HCT116 (cell line): ENCODE data around the gene MOK. TPM values are rescaled to one million over a fixed set of nuclear protein-coding genes. Genes with fewer than 3 reads are reported as not detected.

Source experiments
- ATAC-seq: fragments of 200-7000 bp; cut with Tn5 transposase; 2 replicates; pipeline ENCODE4 v1.9.1; 2020; ENCODE audit warnings: mild to moderate bottlenecking, moderate library complexity
- BruUV-seq: library from RNA; stranded (reverse); fragments of 400-500 nt; replicated peaks from 2 replicates; lab custom pipeline; 2021; lab: Mats Ljungman, UMichigan
- CTCF ChIA-PET: fragments of 300-600 bp; sonication (Branson Sonifier 250); formaldehyde crosslinking; loops from one replicate; lab custom pipeline; 2021; ENCODE audit warnings: antibody characterized with exemption; lab: Charles Lee
- POLR2A ChIA-PET: fragments of 300-600, 350-600 bp; sonication (Branson Sonifier 250); formaldehyde crosslinking; loops from one replicate; lab custom pipeline; 2021; ENCODE audit warnings: antibody characterized with exemption; lab: Charles Lee
- RAD21 ChIA-PET, 2 experiments: fragments of 300-600 bp; sonication (Branson Sonifier 250); formaldehyde crosslinking; loops; one replicate each; lab custom pipeline; 2023; ENCODE audit warnings: low total read pairs in 2 of 2; ENCODE audit not compliant: uncharacterized antibody in 2 of 2, unreplicated experiment in 2 of 2, low non-redundant PET in 1 of 2; lab: Charles Lee
- DNase-seq: peaks from one replicate; pipeline ENCODE4 v3.0.0-alpha.2; 2010; ENCODE audit warnings: low read depth, low spot score
- H2AFZ ChIP-seq: fragments of 200-600 bp; shearing (Covaris generic), sonication (generic); 2 replicates; pipeline ENCODE4 v1.6.1; 2017; ENCODE audit warnings: low read depth, mixed run types, mixed read lengths, antibody characterized with exemption, low read length; ENCODE audit not compliant: poor library complexity, severe bottlenecking
- H3K27ac ChIP-seq: 2 replicates; pipeline ENCODE4 v1.5.1; 2012; ENCODE audit warnings: low read depth, low read length
- H3K27me3 ChIP-seq: fragments of 200-600 bp; sonication (generic); 2 replicates; pipeline ENCODE4 v1.6.1; 2016; ENCODE audit warnings: mixed run types, low read length, mixed read lengths; ENCODE audit not compliant: insufficient read depth
- H3K36me3 ChIP-seq, 2 experiments: fragments of 200-500 bp in 1 of 2; fragments of 200-600 bp in 1 of 2; sonication (Bioruptor generic) in 1 of 2; sonication (generic) in 1 of 2; 2 replicates each; pipeline versions ENCODE4 v1.5.1 to v1.6.1; 2014 to 2016; ENCODE audit warnings: low read length in 2 of 2, inconsistent platforms in 1 of 2, mixed read lengths in 1 of 2, mixed run types in 1 of 2; ENCODE audit not compliant: insufficient read depth in 2 of 2, control insufficient read depth in 1 of 2
- H3K4me1 ChIP-seq, 2 experiments: fragments of 200-600 bp in 1 of 2; sonication (generic) in 1 of 2; 2 replicates each; pipeline versions ENCODE4 v1.5.1 to v1.6.1; 2012 to 2017; ENCODE audit warnings: low read length in 2 of 2, inconsistent platforms in 1 of 2, mild to moderate bottlenecking in 1 of 2, mixed read lengths in 1 of 2, mixed run types in 1 of 2, moderate library complexity in 1 of 2; ENCODE audit not compliant: insufficient read depth in 2 of 2, control insufficient read depth in 1 of 2
- H3K4me2 ChIP-seq: fragments of 200-600 bp; sonication (generic); 2 replicates; pipeline ENCODE4 v1.6.1; 2017; ENCODE audit warnings: mixed run types, low read length, mixed read lengths
- H3K4me3 ChIP-seq, 2 experiments: fragments of 200-600 bp in 1 of 2; sonication (generic) in 1 of 2; replicated peaks in 1 of 2; 2 replicates each; pipeline ENCODE4 v1.5.1; 2011 to 2016; ENCODE audit warnings: low read length in 2 of 2, control low read depth in 1 of 2, low read depth in 1 of 2, mild to moderate bottlenecking in 1 of 2, mixed read lengths in 1 of 2, mixed run types in 1 of 2
- H3K79me2 ChIP-seq: fragments of 200-600 bp; sonication (generic); 2 replicates; pipeline ENCODE4 v1.6.1; 2017; ENCODE audit warnings: mild to moderate bottlenecking, mixed run types, low read length, moderate library complexity, mixed read lengths; ENCODE audit not compliant: insufficient read depth
- H3K9ac ChIP-seq: fragments of 200-600 bp; sonication (generic); 2 replicates; pipeline ENCODE4 v1.6.1; 2016; ENCODE audit warnings: low read length, mixed read lengths
- H3K9me2 ChIP-seq: fragments of 200-600 bp; sonication (generic), shearing (Covaris generic); 2 replicates; pipeline ENCODE4 v1.6.1; 2017; ENCODE audit warnings: mixed run types, mild to moderate bottlenecking, moderate library complexity; ENCODE audit not compliant: insufficient read depth
- H3K9me3 ChIP-seq, 2 experiments: fragments of 200-500 bp in 1 of 2; fragments of 200-600 bp in 1 of 2; sonication (Bioruptor generic) in 1 of 2; sonication (generic) in 1 of 2; 2 replicates each; pipeline ENCODE4 v1.6.1; 2014 to 2017; ENCODE audit warnings: low read length in 2 of 2, mixed read lengths in 2 of 2, inconsistent platforms in 1 of 2, low read depth in 1 of 2, mild to moderate bottlenecking in 1 of 2, mixed run types in 1 of 2, moderate library complexity in 1 of 2; ENCODE audit not compliant: control insufficient read depth in 1 of 2, insufficient read depth in 1 of 2
- H4K20me1 ChIP-seq: fragments of 200-600 bp; sonication (generic), shearing (Covaris generic); 2 replicates; pipeline ENCODE4 v1.6.1; 2017; ENCODE audit warnings: mixed run types, mild to moderate bottlenecking, moderate library complexity; ENCODE audit not compliant: insufficient read depth
- CBX3 ChIP-seq: IDR thresholded peaks from 2 replicates; pipeline ENCODE4 v1.6.1; 2012; ENCODE audit warnings: low read depth
- CEBPB ChIP-seq: IDR thresholded peaks from 2 replicates; pipeline ENCODE4 v1.6.1; 2012; ENCODE audit warnings: low read depth
- JUND ChIP-seq: IDR thresholded peaks from 2 replicates; pipeline ENCODE4 v1.6.1; 2012
- POLR2A ChIP-seq: IDR thresholded peaks from 2 replicates; pipeline ENCODE4 v1.7.0; 2011; ENCODE audit warnings: borderline replicate concordance; ENCODE audit not compliant: insufficient read depth, insufficient read length; ENCODE audit errors: extremely low read depth
- RAD21 ChIP-seq: IDR thresholded peaks from 2 replicates; pipeline ENCODE4 v1.6.1; 2012; ENCODE audit warnings: low read depth, mild to moderate bottlenecking
- SIN3A ChIP-seq: IDR thresholded peaks from 2 replicates; pipeline ENCODE4 v1.6.1; 2012; ENCODE audit warnings: low read depth
- SP1 ChIP-seq: IDR thresholded peaks from 2 replicates; pipeline ENCODE4 v1.6.1; 2012; ENCODE audit warnings: low read depth
- SRF ChIP-seq: IDR thresholded peaks from 2 replicates; pipeline ENCODE4 v1.6.1; 2012; ENCODE audit warnings: low read depth
- TCF7L2 ChIP-seq: IDR thresholded peaks from 2 replicates; pipeline ENCODE4 v1.7.0; 2011; ENCODE audit warnings: borderline replicate concordance, inconsistent platforms; ENCODE audit not compliant: insufficient read depth, insufficient read length; ENCODE audit errors: extremely low read depth
- intact Hi-C: fragments of 100-400 bp; cut with micrococcal nuclease; formaldehyde crosslinking; loops from 2 replicates; pipeline ENCODE4 v1.10.0; 2022
- total RNA-seq: library from RNA; stranded (reverse); gene quantifications from one replicate; pipeline ENCODE4 v1.2.1, GENCODE V29; 2021; ENCODE audit not compliant: unreplicated experiment
- TF ChIP-seq, protein P1 (sequence below): IDR thresholded peaks from 2 replicates; pipeline ENCODE4 v1.6.1; 2012; ENCODE audit warnings: low read depth
- TF ChIP-seq, protein P2 (sequence below): IDR thresholded peaks from 2 replicates; pipeline ENCODE4 v1.6.1; 2012
- TF ChIP-seq, protein P3 (sequence below), 3 experiments: fragments of 200-600 bp in 1 of 3; sonication (generic) in 1 of 3; IDR thresholded peaks in 2 of 3; conservative IDR thresholded peaks in 1 of 3; 2 replicates each; pipeline ENCODE4 v1.5.1; 2012 to 2017; ENCODE audit warnings: low read depth in 2 of 3, low read length in 2 of 3, antibody characterized with exemption in 1 of 3, borderline replicate concordance in 1 of 3, control low read depth in 1 of 3, mild to moderate bottlenecking in 1 of 3, mixed read lengths in 1 of 3, mixed run types in 1 of 3, moderate library complexity in 1 of 3; ENCODE audit not compliant: insufficient read depth in 1 of 3
- TF ChIP-seq, protein P4 (sequence below): IDR thresholded peaks from 2 replicates; pipeline ENCODE4 v1.6.1; 2012

The MOK gene
- total RNA-seq, 1 experiment from 2014 or later: 9.4 TPM

DNA sequence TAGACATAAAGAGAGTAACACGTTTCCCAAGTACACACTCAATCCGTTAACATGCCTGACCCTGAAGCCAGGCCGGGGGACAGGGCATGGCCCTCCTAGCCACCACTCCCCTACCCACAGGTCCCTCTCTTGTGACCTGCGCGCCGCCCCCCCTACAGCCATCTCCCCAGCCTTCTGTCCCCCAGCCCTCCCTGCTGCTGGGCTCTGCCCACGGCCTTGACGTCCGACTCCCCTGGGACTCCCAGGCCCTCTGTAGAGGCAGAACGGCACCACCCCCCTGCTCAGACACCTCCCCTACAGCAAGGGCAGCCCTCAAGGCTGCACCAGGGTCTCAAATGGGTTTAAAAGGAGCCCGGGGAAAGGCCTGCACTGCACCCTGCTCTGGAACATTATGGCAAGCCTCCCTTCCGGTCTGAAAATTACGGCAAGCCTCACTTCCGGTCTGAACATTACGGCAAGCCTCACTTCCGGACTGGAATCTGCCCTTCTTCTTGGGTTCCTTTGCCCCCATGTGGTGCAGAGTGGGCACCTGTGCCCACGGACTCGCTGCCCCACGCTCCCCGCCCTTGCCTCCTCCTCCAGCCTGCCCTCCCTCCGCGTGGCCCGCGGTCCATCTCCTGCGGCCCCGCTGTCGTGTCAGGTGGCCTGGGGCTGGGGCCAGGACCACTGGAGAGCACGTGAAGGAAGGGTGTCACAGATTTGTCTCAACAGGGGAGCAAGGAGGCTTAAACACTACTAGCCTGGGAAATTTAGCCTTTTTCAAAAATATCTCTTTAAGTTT is 77.6 kb downstream of the MOK start (continued):
- TF ChIP-seq, protein P1, sequence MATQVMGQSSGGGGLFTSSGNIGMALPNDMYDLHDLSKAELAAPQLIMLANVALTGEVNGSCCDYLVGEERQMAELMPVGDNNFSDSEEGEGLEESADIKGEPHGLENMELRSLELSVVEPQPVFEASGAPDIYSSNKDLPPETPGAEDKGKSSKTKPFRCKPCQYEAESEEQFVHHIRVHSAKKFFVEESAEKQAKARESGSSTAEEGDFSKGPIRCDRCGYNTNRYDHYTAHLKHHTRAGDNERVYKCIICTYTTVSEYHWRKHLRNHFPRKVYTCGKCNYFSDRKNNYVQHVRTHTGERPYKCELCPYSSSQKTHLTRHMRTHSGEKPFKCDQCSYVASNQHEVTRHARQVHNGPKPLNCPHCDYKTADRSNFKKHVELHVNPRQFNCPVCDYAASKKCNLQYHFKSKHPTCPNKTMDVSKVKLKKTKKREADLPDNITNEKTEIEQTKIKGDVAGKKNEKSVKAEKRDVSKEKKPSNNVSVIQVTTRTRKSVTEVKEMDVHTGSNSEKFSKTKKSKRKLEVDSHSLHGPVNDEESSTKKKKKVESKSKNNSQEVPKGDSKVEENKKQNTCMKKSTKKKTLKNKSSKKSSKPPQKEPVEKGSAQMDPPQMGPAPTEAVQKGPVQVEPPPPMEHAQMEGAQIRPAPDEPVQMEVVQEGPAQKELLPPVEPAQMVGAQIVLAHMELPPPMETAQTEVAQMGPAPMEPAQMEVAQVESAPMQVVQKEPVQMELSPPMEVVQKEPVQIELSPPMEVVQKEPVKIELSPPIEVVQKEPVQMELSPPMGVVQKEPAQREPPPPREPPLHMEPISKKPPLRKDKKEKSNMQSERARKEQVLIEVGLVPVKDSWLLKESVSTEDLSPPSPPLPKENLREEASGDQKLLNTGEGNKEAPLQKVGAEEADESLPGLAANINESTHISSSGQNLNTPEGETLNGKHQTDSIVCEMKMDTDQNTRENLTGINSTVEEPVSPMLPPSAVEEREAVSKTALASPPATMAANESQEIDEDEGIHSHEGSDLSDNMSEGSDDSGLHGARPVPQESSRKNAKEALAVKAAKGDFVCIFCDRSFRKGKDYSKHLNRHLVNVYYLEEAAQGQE: no peak
- TF ChIP-seq SP1: no peak
- TF ChIP-seq SIN3A: no peak
- TF ChIP-seq, protein P2, sequence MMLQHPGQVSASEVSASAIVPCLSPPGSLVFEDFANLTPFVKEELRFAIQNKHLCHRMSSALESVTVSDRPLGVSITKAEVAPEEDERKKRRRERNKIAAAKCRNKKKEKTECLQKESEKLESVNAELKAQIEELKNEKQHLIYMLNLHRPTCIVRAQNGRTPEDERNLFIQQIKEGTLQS: no peak
- TF ChIP-seq, all 23 proteins: peak for 0

DNA sequence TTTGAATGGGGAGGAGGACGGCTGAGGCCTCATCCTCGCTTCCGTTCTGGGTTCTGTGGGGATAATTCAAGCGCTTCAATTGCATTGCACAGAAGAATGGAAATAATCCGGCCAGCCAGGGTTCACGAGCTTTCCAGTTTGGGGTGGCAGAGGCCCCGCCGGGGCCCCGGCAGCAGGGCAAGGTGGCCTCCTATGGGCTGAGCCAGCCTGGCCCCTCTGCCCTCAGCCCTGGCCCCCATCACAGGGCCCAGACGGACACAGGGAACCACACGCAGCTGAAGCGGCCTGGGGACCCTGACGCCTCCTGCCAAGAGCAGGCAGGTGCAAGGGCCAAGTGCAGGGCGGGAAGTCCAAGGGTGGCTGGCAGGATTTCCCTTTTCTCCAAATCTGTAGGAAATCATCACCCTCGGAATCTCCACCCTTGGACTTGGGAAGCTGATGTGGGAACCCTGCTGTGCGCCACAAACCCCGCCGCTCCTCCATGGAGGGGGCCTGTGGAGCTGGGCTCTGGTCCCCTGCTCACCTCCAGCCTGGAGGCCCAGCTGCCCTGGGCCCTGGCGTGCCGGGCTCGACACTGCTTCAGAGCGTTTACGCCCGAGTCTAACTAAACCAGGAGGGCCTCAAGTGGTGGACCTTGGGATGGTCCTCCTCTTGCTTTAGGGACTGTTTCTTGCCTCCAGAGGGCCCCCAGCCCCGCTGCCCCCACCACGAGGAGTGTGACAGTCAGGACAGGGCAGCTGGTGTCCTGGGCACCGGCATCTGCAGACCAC is 78.4 kb downstream of the MOK start:
- TF ChIP-seq POLR2A (no peak), CBX3 (no peak), SRF (no peak), RAD21 (no peak), JUND (no peak), TCF7L2 (no peak), CEBPB (no peak)
- TF ChIP-seq, protein P3, sequence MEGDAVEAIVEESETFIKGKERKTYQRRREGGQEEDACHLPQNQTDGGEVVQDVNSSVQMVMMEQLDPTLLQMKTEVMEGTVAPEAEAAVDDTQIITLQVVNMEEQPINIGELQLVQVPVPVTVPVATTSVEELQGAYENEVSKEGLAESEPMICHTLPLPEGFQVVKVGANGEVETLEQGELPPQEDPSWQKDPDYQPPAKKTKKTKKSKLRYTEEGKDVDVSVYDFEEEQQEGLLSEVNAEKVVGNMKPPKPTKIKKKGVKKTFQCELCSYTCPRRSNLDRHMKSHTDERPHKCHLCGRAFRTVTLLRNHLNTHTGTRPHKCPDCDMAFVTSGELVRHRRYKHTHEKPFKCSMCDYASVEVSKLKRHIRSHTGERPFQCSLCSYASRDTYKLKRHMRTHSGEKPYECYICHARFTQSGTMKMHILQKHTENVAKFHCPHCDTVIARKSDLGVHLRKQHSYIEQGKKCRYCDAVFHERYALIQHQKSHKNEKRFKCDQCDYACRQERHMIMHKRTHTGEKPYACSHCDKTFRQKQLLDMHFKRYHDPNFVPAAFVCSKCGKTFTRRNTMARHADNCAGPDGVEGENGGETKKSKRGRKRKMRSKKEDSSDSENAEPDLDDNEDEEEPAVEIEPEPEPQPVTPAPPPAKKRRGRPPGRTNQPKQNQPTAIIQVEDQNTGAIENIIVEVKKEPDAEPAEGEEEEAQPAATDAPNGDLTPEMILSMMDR (IDR thresholded peaks at IDR 0.05 in 2 of 3, conservative IDR thresholded peaks at IDR 0.05 in 1 of 3; ENCODE audit: borderline replicate concordance in 1 of 3, insufficient read depth in 1 of 3, low read depth in 2 of 3, low read length in 2 of 3): no peak
- TF ChIP-seq, protein P4, sequence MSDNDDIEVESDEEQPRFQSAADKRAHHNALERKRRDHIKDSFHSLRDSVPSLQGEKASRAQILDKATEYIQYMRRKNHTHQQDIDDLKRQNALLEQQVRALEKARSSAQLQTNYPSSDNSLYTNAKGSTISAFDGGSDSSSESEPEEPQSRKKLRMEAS: no peak
- Histone ChIP-seq H3K4me1 (no peaks in the 10 kb centered on the region), H3K27ac (no peak overlapping the region), H2AFZ (no peak overlapping the region), H3K27me3 (no peaks in the 10 kb centered on the region), H3K9ac (no peak overlapping the region), H3K9me2 (no peaks in the 10 kb centered on the region), H3K79me2 (no peaks in the 10 kb centered on the region), H4K20me1 (no peaks in the 10 kb centered on the region), H3K4me3 (no peak overlapping the region), H3K4me2 (no peak overlapping the region), H3K36me3 (no peaks in the 10 kb centered on the region), H3K9me3 (no peaks in the 10 kb centered on the region)
- intact Hi-C loops: no loop called here
- ChIA-PET CTCF (no interaction called here), RAD21 (no interaction called here), POLR2A (no interaction called here)
- ATAC-seq (peak; percentile 43; the same call in 1 of the 2 replicates), DNase-seq (no peak)
- BruUV-seq: no TSS peak
